HS-27A (cell line): ENCODE measurements around the gene TCTN1.
"Not testable (repeated sequence)": the region's sequence is repeated elsewhere in the genome, so short reads cannot be mapped to it uniquely, and the experiment has no call there.

ENCODE experiments used
- DNase-seq: peaks from one replicate; pipeline ENCODE4 v3.0.0-alpha.2; 2012; ENCODE audit warnings: low read depth, missing footprints

Gene TCTN1

DNA sequence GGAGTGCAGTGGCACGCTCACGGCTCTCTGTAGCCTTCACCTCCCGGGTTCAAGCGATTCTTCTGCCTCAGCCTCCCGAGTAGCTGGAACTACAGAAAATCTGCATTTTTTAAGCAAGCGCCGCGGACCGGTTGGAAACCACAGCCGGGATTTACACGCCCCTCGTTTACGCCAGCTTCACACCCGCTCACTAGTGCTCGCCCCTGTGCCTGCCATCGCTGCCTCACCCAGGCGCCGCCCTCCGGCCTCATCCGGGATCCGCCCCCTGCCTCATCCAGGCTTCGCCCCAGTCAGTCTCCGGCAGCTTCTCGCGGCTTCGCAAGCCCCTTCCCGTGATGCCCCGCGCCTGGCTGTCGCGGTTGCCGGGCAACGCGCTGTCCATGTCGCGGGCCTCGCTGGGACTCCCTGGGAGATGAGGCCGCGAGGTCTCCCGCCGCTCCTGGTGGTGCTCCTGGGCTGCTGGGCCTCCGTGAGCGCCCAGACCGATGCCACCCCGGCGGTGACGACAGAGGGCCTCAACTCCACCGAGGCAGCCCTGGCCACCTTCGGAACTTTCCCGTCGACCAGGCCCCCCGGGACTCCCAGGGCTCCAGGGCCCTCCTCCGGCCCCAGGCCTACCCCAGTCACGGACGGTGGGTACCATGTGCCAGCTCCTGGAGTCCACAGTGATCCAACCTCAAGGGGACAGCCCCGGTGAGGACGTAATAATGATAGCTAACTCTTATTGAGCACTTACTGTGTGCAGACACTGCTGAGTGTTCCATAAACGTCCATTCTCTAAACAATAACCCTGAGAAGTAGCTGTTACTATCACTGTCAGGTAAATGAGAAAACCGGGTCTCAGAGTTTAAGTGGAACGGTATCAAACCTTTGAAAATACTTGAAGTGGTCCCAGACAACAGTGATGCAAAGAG is at the start of gene TCTN1:
TCTN1 (plus strand) TSS at position 359 of the 914 bp plus-strand sequence; CDS start at position 413, 54 bp downstream.
- DNase-seq, result peak; percentile 76

DNA sequence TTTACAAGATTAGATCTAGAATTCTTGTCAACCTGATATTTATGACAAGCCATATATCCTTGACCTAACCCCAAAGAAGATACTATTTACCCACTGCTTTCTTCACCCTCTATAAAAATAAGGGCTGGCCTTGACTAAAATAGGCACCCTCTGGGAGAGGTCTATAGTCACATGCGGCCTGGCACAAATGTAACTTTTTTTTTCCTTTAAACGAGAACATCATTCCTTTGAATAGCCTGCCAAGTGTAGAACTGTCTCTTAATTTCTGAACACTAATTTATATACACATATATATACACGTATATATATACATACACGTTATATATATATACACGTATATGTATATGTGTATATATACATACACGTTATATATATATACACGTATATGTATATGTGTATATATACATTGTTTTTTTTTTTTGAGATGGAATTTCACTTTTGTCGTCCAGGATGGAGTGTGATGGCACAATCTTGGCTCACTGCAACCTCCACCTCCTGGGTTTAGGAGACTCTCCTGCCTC is 49.4 kb upstream of the TCTN1 start:
- DNase-seq, result no peak

DNA sequence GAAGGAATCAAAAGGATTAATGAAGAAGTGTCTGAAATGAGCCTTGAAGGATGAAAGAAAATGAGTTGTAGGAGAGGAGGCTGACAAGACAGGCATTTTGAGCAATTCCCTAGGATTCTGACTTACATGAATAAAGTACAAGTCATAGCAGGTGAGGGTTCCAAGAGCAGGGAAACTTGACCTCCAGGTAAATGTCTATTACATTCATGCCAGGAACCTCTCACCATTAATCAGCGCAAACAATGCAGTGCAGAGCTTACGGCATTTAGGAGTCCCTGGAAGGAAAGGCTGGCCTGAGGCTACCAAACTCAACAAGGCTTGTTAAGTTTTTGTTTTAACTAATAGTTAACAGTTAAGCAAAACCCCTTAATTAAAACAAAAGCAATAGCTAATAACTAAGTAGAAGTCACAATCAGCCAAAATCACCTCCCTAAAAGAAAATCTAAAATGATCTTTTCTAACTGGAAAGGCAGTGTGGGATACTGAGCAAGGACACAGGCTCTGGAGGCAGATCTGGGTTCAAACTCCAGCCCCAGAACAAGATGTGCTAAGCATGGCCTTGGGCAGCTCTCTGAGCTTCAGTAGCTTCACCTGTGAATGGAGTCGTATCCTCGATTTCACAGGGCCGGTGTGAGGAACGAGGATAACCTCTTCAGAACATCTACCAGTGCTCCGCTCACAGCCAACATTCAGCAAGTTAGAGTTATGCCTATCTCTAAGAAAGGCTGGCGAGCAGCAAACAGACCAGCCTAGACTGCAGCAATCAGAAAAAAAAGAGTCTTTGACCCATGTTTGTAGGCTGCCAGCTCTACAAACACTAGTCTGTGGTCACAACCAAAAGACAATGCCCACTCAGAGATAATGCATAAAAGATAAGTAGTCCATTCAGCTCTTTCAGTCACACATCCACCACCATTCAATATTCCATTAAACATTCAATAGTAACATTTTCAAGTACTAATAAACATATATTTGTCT is 47.7 kb upstream of the TCTN1 start:
- DNase-seq, result no peak

DNA sequence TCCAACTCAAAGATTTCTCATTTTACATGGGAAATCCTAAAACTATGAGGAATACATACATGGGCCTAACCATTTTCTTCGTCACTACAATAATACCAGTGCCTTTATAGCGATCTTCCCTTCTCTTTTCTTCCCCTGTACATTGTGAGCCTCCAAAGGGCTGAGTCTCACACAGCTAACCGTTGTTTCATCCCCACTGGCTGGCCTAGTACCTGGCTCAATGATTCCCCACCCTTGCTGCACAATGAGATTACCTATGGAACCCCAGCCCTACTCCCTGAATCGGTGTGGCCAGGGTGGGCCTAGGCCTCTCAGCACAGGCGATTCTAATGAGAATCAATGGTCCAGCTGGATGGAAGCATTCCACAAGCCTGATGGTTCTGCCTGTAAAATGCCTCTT is 46.9 kb upstream of the TCTN1 start:
- no peak for DNase-seq

- DNase-seq, result no peak
These were observed 45.2 kb upstream of the TCTN1 start for GRCh38 chr12:110568752-110569151.

DNA sequence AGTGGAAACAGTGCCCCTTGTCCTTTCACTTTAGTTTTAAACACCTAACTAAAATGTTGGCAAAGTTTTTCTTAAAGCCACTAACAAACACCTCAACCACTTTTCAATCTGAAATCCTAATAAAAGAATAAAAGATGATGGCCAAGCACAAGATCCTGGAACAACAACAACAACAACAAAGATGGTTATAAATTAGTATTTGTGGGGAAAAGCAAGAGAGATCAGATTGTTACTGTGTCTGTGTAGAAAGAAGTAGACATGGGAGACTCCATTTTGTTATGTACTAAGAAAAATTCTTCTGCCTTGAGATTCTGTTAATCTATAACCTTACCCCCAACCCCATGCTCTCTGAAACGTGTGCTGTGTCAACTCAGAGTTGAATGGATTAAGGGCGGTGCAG is 44.1 kb upstream of the TCTN1 start:
- not testable (repeated sequence) for DNase-seq

- DNase-seq, result not testable (repeated sequence)
These were observed 43.1 kb upstream of the TCTN1 start for GRCh38 chr12:110570798-110571197.

- no peak for DNase-seq
These were observed 39.9 kb upstream of the TCTN1 start for GRCh38 chr12:110574044-110574443.

- DNase-seq, result not testable (repeated sequence)
These were observed 39.2 kb upstream of the TCTN1 start for GRCh38 chr12:110574717-110575230.

GRCh38 chr12:110575326-110575725 is 38.6 kb upstream of the TCTN1 start:
- no peak for DNase-seq

GRCh38 chr12:110576504-110576903 is 37.4 kb upstream of the TCTN1 start:
- DNase-seq, result no peak

DNA sequence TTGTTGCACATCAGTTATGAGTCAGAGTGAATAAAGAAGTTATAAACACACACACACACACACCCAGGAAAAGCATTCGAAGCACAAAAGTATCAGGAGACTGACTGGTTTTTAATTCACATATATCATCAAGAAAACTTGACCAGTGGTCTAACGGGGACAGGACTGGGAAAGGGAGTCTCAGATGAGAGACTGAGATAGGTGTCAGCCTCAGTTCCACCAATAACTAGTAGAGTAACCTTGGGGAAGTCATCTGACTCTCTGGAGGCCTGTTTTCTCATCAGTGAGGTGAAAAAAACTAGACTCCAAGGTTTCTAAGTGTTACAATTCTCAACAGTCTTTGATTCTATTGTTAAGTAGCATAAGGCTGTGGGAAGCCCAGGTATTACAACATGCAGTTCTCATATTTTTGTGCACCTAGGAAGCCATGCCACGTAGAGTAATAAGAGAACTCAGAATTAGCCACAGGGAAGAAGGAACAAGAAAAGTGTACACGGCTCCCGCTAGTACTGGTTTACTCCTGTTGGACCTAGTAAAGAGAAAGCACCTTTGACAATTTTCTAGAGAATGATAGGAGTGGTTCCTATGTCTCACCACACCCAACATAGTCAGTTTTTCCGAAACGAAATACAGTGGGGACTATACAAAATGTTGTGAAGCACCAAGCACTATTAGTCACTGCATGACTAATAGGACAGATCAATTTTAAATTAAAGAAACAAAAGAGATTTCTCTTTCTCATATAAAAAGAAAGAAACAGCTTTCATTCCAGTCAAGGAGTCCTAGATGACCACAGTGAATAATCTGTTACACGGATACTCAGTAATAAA is 35.9 kb upstream of the TCTN1 start:
- no peak for DNase-seq

DNA sequence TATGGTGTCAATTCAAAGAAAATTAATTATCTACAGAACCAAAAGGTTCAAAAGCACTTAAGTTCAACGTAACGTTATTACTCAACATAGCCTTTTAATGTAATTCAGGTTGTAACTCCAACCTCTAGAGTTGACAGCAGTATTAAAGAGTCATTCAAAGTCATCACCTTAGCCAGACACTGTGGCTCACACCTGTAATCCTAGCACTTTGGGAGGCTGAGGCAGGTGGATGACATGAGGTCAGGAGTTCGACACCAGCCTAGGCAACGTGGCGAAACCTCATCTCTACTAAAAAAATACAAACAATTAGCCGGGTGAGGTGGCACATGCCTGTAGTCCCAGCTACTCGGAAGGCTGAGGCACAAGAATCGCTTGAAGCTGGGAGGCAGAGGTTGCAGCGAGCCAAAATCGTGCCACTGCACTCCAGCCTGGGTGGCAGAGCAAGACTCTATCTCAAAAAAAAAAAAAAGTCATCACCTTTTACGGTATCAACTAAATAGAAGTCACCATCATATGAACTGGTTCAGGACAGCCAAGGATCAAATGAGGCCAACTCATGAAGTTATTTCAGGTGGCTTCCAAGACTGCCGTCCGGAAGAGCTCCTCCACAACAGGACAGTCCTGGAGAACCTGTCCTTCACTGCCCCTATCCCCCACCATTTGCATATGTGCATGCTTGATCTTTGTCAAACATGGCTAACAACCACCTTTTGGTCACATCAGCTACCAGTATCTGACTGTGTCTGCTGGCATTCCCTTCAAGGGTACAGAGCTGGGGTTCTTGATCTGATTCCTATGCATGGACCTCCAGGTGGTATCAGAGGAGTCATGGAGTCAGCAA is 35.0 kb upstream of the TCTN1 start:
- no peak for DNase-seq

GRCh38 chr12:110579535-110580253 is 34.2 kb upstream of the TCTN1 start:
- no peak for DNase-seq

- no peak for DNase-seq
These were observed 32.0 kb upstream of the TCTN1 start for GRCh38 chr12:110581931-110582275.

DNA sequence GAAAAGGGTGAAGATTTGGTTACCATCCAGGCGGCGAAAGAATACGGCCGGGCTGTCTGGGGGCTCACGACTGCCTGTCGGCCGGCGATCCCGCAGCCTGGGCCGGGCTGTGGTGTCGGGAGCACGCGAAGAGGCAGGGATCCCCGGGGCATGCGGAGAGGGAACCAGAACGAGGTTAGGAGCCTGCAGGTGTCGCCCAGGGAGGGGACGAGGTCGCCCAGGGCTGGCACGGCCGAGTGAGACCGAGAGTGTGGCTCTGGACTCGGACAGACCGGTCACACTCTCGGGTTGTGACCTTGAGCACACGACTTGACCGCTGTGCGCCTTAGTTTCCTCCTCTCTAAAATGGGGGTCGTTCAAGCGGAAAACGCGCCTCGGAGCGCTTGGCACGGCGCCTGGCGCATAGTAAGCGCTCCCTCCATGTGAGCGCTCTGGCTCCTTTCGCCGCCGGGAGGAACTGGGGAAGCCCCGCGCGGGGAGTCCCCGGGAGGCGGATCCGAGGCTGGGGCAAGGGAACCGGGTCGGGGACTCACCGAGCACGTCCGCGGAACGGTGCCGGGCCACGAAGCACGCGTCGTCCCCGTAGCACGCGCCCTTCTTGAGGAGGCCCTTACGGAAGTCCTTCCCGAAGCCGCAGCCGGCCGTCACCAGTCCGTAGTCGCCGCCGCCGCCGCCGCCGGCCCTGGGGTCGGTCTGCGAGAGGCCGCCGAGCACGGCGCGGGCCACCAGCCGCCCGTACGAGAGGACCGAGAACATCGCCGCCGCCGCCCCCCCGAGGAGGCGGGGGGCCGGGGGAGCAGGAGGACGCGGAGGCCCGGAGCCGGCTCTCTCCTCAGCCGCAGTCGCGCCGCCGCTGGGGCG is 31.4 kb upstream of the TCTN1 start:
- DNase-seq, result no peak

DNA sequence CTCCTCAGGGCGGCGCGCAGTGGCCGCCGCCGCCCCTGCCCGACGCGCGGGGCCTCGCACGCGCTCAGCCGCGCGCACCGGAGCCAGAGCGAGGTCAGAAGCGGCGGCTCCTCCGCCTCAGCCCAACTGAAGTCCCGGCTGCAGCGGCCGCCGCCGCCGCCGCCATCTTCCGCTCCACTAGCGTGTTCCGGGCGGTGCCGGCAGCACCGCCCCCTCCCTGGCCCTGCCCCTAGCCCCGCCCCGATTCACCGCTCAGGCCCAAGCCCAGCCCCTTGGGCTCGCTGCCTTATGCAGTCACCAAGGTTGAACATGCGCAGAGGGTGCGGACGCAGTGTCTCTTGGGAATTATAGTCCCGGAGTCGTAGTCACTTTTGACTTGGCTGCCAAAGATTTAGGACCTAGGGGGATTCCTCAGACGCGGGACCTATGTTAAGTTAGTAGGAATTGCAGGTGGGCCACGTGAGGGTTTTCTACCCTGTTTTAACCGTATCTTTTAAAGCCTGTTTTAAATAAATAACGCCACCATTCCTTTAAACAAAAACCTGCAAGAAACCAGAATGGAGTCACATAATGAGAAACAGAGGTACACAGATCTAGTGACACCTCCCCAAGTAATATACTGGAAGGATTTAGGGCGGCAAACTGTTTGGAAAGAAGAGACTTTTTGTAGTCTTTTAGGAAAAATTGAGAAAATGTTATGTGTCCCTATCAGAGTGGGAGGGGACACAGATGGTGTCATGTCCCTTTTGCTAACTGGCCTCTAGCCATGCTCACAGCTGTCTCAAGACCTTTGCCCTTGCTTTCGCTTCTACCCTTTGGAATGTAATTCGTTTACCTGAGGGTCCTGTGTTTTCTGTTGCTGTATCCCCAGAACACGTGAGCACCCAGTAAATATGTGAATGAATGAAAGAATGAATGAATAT is 30.5 kb upstream of the TCTN1 start, which contains the start of gene PPTC7:
PPTC7 (minus strand) TSS at position 182 of the 923 bp plus-strand sequence. CDS start 287 bp downstream, outside the sequence.
- DNase-seq, result peak; percentile 92
